ENCODE data around the gene TMEM168. TPM values are rescaled to one million over a fixed set of nuclear protein-coding genes. Genes with fewer than 3 reads are reported as not detected.
"Not testable (repeated sequence)": the region's sequence is repeated elsewhere in the genome, so short reads cannot be mapped to it uniquely, and the experiment has no call there.

The TMEM168 gene
- total RNA-seq, 1 donor from 2014 or later, result 23.3 TPM

DNA sequence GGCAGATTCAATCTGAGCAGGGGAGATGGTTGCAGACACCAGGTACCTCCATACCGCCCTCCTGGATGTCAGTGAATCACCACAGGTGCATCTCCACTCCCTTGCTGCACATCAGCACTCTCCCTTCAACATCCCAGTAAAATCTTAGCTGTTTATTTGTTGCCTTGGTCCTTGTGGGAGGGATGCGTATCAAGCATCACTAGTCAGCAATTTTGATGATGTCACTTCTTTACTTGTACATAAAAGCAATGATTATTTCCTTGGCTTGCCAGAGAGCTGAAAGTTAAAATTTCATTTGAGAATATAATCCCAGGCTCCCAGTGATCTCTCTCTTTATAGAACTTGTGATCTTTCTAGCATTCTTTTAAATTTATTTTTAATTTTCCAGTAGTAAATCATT is 49.5 kb downstream of the TMEM168 start:
- TF ChIP-seq, protein P1, sequence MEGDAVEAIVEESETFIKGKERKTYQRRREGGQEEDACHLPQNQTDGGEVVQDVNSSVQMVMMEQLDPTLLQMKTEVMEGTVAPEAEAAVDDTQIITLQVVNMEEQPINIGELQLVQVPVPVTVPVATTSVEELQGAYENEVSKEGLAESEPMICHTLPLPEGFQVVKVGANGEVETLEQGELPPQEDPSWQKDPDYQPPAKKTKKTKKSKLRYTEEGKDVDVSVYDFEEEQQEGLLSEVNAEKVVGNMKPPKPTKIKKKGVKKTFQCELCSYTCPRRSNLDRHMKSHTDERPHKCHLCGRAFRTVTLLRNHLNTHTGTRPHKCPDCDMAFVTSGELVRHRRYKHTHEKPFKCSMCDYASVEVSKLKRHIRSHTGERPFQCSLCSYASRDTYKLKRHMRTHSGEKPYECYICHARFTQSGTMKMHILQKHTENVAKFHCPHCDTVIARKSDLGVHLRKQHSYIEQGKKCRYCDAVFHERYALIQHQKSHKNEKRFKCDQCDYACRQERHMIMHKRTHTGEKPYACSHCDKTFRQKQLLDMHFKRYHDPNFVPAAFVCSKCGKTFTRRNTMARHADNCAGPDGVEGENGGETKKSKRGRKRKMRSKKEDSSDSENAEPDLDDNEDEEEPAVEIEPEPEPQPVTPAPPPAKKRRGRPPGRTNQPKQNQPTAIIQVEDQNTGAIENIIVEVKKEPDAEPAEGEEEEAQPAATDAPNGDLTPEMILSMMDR (conservative IDR thresholded peaks at IDR 0.05), result no peak
- H3K4me3 Mint-ChIP-seq, result no peak overlapping the region
- H3K9me3 Mint-ChIP-seq, result no peaks in the 10 kb centered on the region
- H3K4me1 Mint-ChIP-seq, result no peaks in the 10 kb centered on the region
- H3K27me3 Mint-ChIP-seq (ENCODE audit: low read depth), result no peaks in the 10 kb centered on the region
- no peak overlapping the region for H3K27ac Mint-ChIP-seq (ENCODE audit: unreplicated experiment)
- no peak for DNase-seq (ENCODE audit: low read depth, low spot score)
- H3K36me3 Mint-ChIP-seq (ENCODE audit: low read depth), result peaks cover 3% of the 10 kb centered on the region

DNA sequence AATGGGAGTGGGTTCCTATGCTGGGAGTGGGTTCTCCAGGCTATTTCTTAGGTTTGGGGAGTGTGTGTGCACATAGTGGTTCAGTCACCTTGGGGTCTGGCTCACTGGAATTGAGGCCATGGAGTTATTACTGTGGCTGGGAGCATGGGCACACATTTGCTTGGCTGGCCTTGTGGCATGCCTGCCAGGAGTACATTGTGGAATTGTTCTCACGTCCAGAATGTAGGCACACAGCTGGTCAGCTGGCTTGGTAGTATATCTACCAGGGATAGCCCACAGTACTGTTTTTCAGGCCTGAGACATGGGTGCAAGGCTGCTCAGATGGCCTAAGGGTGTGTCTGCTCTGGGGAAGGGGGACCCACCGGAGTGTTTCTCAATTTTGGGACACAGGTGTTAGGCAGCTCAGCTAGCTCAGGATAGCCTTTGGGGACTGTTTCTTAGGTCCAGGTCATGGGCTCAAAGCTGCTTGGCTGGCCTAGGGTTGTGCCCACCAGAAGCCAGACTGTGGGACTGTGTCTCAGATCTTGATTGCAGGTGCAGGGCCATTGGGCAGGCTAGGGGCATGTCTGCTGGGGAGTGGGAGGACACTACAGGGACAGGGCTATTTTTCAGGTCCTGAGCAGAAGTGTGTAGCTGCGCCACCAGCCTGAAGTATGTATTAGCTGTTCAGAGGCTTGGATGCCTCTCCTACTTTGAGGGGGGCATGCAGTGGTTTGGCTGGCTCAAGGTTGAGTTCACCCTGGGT is 50.6 kb downstream of the TMEM168 start:
- Mint-ChIP-seq H3K27me3 (ENCODE audit: low read depth) (no peaks in the 10 kb centered on the region), H3K9me3 (no peaks in the 10 kb centered on the region), H3K27ac (ENCODE audit: unreplicated experiment) (no peak overlapping the region), H3K36me3 (ENCODE audit: low read depth) (peaks cover 3% of the 10 kb centered on the region), H3K4me3 (no peak overlapping the region), H3K4me1 (no peaks in the 10 kb centered on the region)
- no peak for DNase-seq (ENCODE audit: low read depth, low spot score)
- TF ChIP-seq, protein P1 (conservative IDR thresholded peaks at IDR 0.05), result no peak

GRCh38 chr7:112735261-112735660 is 54.9 kb downstream of the TMEM168 start:
- DNase-seq (ENCODE audit: low read depth, low spot score), result no peak
- Mint-ChIP-seq H3K27me3 (ENCODE audit: low read depth) (no peaks in the 10 kb centered on the region), H3K4me1 (no peaks in the 10 kb centered on the region), H3K27ac (ENCODE audit: unreplicated experiment) (no peak overlapping the region), H3K4me3 (no peak overlapping the region), H3K9me3 (peaks cover 13% of the 10 kb centered on the region), H3K36me3 (ENCODE audit: low read depth) (peaks cover 7% of the 10 kb centered on the region)
- TF ChIP-seq, protein P1 (conservative IDR thresholded peaks at IDR 0.05), result no peak

DNA sequence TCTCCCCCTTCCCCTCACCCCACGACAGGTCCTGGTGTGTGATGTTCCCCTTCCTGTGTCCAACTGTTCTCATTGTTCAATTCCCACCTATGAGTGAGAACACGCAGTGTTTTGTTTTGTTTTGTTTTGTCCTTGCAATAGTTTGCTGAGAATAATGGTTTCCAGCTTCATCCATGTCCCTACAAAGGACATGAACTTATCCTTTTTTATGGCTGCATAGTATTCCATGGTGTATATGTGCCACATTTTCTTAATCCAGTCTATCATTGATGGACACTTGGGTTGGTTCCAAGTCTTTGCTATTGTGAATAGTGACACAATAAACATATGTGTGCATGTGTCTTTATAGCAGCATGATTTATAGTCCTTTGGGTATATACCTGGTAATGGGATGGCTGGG is 58.9 kb downstream of the TMEM168 start:
- not testable (repeated sequence) for H3K36me3 Mint-ChIP-seq (ENCODE audit: low read depth); H3K27ac Mint-ChIP-seq (ENCODE audit: unreplicated experiment); H3K4me3 Mint-ChIP-seq; DNase-seq (ENCODE audit: low read depth, low spot score); H3K4me1 Mint-ChIP-seq; H3K27me3 Mint-ChIP-seq (ENCODE audit: low read depth)
- peaks cover 15% of the 10 kb centered on the region for H3K9me3 Mint-ChIP-seq

DNA sequence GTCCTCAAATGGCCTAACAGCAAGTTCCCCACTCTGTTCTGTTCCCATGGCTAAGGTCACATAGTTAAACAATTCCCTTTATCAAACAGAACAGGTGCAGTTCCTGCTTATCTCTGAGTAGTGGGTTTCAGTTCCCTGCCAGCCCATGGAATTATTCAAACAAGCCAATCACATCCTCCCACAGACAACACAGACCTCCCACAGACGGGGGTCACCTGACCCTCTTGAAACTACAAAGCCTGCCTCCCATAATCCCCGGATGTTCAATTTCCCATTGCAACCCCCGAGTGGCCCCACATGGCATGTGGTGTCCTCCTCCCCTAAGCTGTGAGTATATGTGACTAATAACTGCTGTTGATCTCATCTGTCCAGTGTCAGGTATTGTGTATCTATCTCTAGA is 64.1 kb downstream of the TMEM168 start:
- TF ChIP-seq, protein P1 (conservative IDR thresholded peaks at IDR 0.05), result no peak
- Mint-ChIP-seq H3K4me1 (no peaks in the 10 kb centered on the region), H3K27ac (ENCODE audit: unreplicated experiment) (no peak overlapping the region), H3K27me3 (ENCODE audit: low read depth) (no peaks in the 10 kb centered on the region), H3K4me3 (no peak overlapping the region), H3K9me3 (peaks cover 2% of the 10 kb centered on the region), H3K36me3 (ENCODE audit: low read depth) (no peaks in the 10 kb centered on the region)
- DNase-seq (ENCODE audit: low read depth, low spot score), result no peak

- Mint-ChIP-seq H3K9me3 (no peaks in the 10 kb centered on the region), H3K4me3 (no peak overlapping the region), H3K36me3 (ENCODE audit: low read depth) (no peaks in the 10 kb centered on the region), H3K27me3 (ENCODE audit: low read depth) (no peaks in the 10 kb centered on the region), H3K4me1 (no peaks in the 10 kb centered on the region), H3K27ac (ENCODE audit: unreplicated experiment) (no peak overlapping the region)
- DNase-seq (ENCODE audit: low read depth, low spot score), result no peak
- TF ChIP-seq, protein P1 (conservative IDR thresholded peaks at IDR 0.05), result no peak
Observed at GRCh38 chr7:112723416-112723815, 66.8 kb downstream of the TMEM168 start.

Measured in neural crest cell (in vitro differentiated cells).